Endothelial cell of umbilical vein (primary cell): ENCODE measurements around the gene AMMECR1. TPM values are rescaled to one million over a fixed set of nuclear protein-coding genes. Genes with fewer than 3 reads are reported as not detected.
A peak's percentile ranks its signal among the peaks of the same experiment; 100 is the strongest.
"Not testable (repeated sequence)": the region's sequence is repeated elsewhere in the genome, so short reads cannot be mapped to it uniquely, and the experiment has no call there.

ENCODE experiments used
- BruUV-seq: library from RNA; stranded (reverse); fragments of 400-500 nt; replicated peaks from 2 replicates; lab custom pipeline; 2021; lab: Mats Ljungman, UMichigan
- CTCF ChIA-PET: fragments of 300-600, 350-600 bp; sonication (Branson Sonifier 250); formaldehyde crosslinking; loops from one replicate; lab custom pipeline; 2021; ENCODE audit warnings: antibody characterized with exemption, inconsistent platforms; lab: Charles Lee
- POLR2A ChIA-PET: fragments of 300-600, 350-600 bp; sonication (Branson Sonifier 250); formaldehyde crosslinking; loops from one replicate; lab custom pipeline; 2021; ENCODE audit warnings: antibody characterized with exemption, inconsistent platforms; lab: Charles Lee
- DNase-seq: peaks from one replicate; pipeline ENCODE4 v3.0.0-alpha.2; 2011; ENCODE audit warnings: low read depth, low spot score
- FAIRE-seq: peaks from 2 replicates; lab custom pipeline; 2011; peaks lifted over from hg19 to GRCh38; lab: Jason Lieb, UNC
- H2AFZ ChIP-seq: 2 replicates; pipeline ENCODE4 v1.6.0; 2012; ENCODE audit warnings: low read depth, low read length, control low read depth, inconsistent platforms
- H3K27ac ChIP-seq: 2 replicates; pipeline ENCODE4 v1.5.1; 2011; ENCODE audit warnings: low read depth, mild to moderate bottlenecking, control low read depth, low read length, moderate library complexity; ENCODE audit not compliant: insufficient read depth
- H3K27me3 ChIP-seq, 2 experiments: 2 replicates each; pipeline versions ENCODE4 v1.6.0 to v1.6.1; 2011; ENCODE audit warnings: low read length in 2 of 2, mixed read lengths in 1 of 2; ENCODE audit not compliant: control insufficient read depth in 2 of 2, insufficient read depth in 2 of 2
- H3K36me3 ChIP-seq, 2 experiments: 2 replicates in 1 of 2; 3 replicates in 1 of 2; pipeline ENCODE4 v1.5.1; 2011; ENCODE audit warnings: low read length in 2 of 2, mild to moderate bottlenecking in 1 of 2, moderate library complexity in 1 of 2; ENCODE audit not compliant: control insufficient read depth in 2 of 2, insufficient read depth in 2 of 2; ENCODE audit errors: extremely low read depth in 1 of 2
- H3K4me1 ChIP-seq: 3 replicates; pipeline ENCODE4 v1.5.1; 2011; ENCODE audit warnings: mild to moderate bottlenecking, low read length; ENCODE audit not compliant: control insufficient read depth, insufficient read depth; ENCODE audit errors: extremely low read depth
- H3K4me2 ChIP-seq: 2 replicates; pipeline ENCODE4 v1.6.1; 2011; ENCODE audit warnings: low read length, control low read depth, mixed read lengths; ENCODE audit not compliant: insufficient read depth
- H3K4me3 ChIP-seq, 3 experiments: fragments of 200-600 bp in 1 of 3; sonication (generic), shearing (Covaris generic) in 1 of 3; replicated peaks in 1 of 3; 2 replicates each; pipeline ENCODE4 v1.5.1; 2011 to 2016; ENCODE audit warnings: control low read depth in 3 of 3, low read length in 3 of 3, mild to moderate bottlenecking in 2 of 3, inconsistent platforms in 1 of 3, low read depth in 1 of 3, moderate library complexity in 1 of 3; ENCODE audit not compliant: insufficient read depth in 1 of 3
- H3K79me2 ChIP-seq: 2 replicates; pipeline ENCODE4 v1.6.0; 2012; ENCODE audit warnings: low read length, inconsistent platforms; ENCODE audit not compliant: control insufficient read depth, insufficient read depth
- H3K9ac ChIP-seq: replicated peaks from 2 replicates; pipeline ENCODE3; 2011; ENCODE audit warnings: low read length, control low read depth; ENCODE audit not compliant: insufficient read depth; ENCODE audit errors: extremely low read depth
- H3K9me1 ChIP-seq: replicated peaks from 3 replicates; pipeline ENCODE4 v1.6.0; 2011; ENCODE audit warnings: mild to moderate bottlenecking, low read length; ENCODE audit not compliant: control insufficient read depth, insufficient read depth; ENCODE audit errors: extremely low read depth
- H3K9me3 ChIP-seq: replicated peaks from 2 replicates; pipeline ENCODE4 v1.5.1; 2012; ENCODE audit warnings: low read length, inconsistent platforms; ENCODE audit not compliant: control insufficient read depth, insufficient read depth
- H4K20me1 ChIP-seq: replicated peaks from 2 replicates; pipeline ENCODE3; 2011; ENCODE audit warnings: mild to moderate bottlenecking, low read length; ENCODE audit not compliant: control insufficient read depth, insufficient read depth; ENCODE audit errors: extremely low read depth
- FOS ChIP-seq: IDR thresholded peaks from 2 replicates; pipeline ENCODE4 v1.6.1; 2011; ENCODE audit warnings: mild to moderate bottlenecking, low read length, moderate library complexity, borderline replicate concordance; ENCODE audit not compliant: insufficient read depth
- MYC ChIP-seq: IDR thresholded peaks from one replicate; pipeline ENCODE4 v1.6.1; 2011; ENCODE audit warnings: mild to moderate bottlenecking, low read depth, low read length
- dilution Hi-C: fragments of 300-500 bp; cut with MboI; formaldehyde crosslinking; loops from one replicate; pipeline ENCODE4 v1.15.0; 2019; ENCODE audit warnings: low sequenced_read_pairs; ENCODE audit not compliant: extremely low pct_ligation_motif_present
- intact Hi-C: fragments of 100-400 bp; cut with micrococcal nuclease; formaldehyde crosslinking; loops from one replicate; pipeline ENCODE4 v1.10.0; 2022
- polyA plus RNA-seq, 4 experiments: library from polyadenylated mRNA; depleted of rRNA in 3 of 4; stranded (reverse) in 3 of 4; unstranded in 1 of 4; fragments of >200 nt; gene quantifications; 2 replicates each; pipeline versions ENCODE4 v1.2.1 to v1.2.3, GENCODE V29; 2011 to 2012; ENCODE audit warnings: missing spikeins in 1 of 4
- total RNA-seq: library from RNA; stranded (reverse); gene quantifications from 2 replicates; pipeline ENCODE4 v1.2.3, GENCODE V29; 2021
- TF ChIP-seq, protein P1 (sequence below): IDR thresholded peaks from 2 replicates; pipeline ENCODE4 v1.6.1; 2011; ENCODE audit not compliant: insufficient read depth, insufficient read length

Gene AMMECR1
- total and polyA plus RNA-seq, 2 donors (not counting 3 experiments of a cell fraction or from before 2014, with no cell fraction given): 3.6 to 6.9 TPM

DNA sequence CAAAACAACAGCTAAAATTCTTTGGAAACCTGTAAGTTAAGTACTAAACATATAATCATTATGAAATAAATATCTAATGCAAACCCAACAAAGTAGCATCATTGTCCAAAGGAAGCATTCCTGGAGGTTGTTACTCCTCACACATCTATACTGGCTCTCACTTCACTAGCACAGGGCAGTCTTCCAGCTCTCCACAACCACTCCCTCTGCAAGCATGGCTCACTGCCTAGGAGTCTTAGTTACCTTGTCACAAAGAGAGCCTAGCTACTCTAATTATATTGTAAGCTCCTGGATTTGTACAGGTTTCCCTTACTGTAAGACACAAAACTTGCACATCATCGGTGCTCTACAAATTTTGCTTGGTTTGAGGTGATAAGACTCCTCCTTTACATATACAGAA, 76.1 kb downstream of the AMMECR1 start:
- H2AFZ ChIP-seq: no peak overlapping the region
- H3K27me3 ChIP-seq: no peaks in the 10 kb centered on the region
- no peaks in the 10 kb centered on the region for H3K9me3 ChIP-seq
- no peak overlapping the region for H3K4me2 ChIP-seq
- no peaks in the 10 kb centered on the region for H3K9me1 ChIP-seq
- DNase-seq: no peak
- no TSS peak for BruUV-seq
- no peak overlapping the region for H3K9ac ChIP-seq
- intact Hi-C loops: no loop called here
- H3K4me3 ChIP-seq: no peak overlapping the region
- dilution Hi-C loops: no loop called here
- ChIA-PET POLR2A (no interaction called here), CTCF (no interaction called here)
- no peaks in the 10 kb centered on the region for H3K79me2 ChIP-seq
- no peaks in the 10 kb centered on the region for H4K20me1 ChIP-seq
- TF ChIP-seq MYC (no peak), FOS (no peak)
- TF ChIP-seq, protein P1, sequence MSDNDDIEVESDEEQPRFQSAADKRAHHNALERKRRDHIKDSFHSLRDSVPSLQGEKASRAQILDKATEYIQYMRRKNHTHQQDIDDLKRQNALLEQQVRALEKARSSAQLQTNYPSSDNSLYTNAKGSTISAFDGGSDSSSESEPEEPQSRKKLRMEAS: no peak
- FAIRE-seq: no peak
- no peak overlapping the region for H3K27ac ChIP-seq
- no peaks in the 10 kb centered on the region for H3K4me1 ChIP-seq
- H3K36me3 ChIP-seq: no peaks in the 10 kb centered on the region

DNA sequence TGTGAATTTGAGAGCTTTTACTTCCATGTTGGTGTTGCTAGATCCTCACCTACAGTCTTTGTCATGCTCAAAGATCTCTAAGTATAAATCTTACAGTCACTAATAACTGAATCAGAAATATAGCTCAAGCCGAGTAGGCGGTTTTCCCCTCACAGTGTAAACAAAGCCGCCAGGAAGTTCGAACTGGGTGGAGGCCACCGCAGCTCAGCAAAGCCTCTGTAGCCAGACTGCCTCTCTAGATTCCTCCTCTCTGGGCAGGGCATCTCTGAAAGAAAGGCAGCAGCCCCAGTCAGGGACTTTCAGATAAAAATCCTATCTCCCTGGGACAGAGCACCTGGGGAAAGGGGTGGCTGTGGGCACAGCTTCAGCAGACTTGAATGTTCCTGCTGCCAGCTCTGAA, 79.6 kb downstream of the AMMECR1 start:
- dilution Hi-C loops, POLR2A ChIA-PET, H3K27ac ChIP-seq, H3K4me1 ChIP-seq, H3K9me3 ChIP-seq, H3K4me2 ChIP-seq, BruUV-seq, H3K36me3 ChIP-seq, H3K9ac ChIP-seq, H3K4me3 ChIP-seq, H4K20me1 ChIP-seq, intact Hi-C loops, H3K27me3 ChIP-seq, H3K9me1 ChIP-seq, H2AFZ ChIP-seq, FAIRE-seq, H3K79me2 ChIP-seq: not testable (repeated sequence)
- CTCF ChIA-PET: interaction anchor here (0.7 to 1.9 kb wide), 2 partner anchors 13 to 78 kb away, joined by 4 to 6 read pairs; no protein-coding TSS in a partner anchor
- DNase-seq: peak; percentile 26

DNA sequence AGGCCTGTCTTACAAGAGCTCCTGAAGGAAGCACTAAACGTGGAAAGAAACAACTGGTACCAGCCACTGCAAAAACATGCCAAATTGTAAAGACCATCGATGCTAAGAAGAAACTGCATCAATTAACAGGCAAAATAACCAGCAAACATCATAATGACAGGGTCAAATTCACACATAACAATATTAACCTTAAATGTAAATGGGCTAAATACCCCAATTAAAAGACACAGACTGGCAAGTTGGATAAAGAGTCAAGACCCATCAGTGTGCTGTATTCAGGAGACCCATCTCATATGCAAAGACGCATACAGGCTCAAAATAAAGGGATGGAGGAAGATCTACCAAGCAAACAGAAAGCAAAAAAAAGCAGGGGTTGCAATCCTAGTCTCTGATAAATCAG, 86.4 kb downstream of the AMMECR1 start:
- H3K79me2 ChIP-seq, H3K4me3 ChIP-seq, H2AFZ ChIP-seq, H3K9ac ChIP-seq, BruUV-seq, H3K4me2 ChIP-seq, intact Hi-C loops, H3K4me1 ChIP-seq, H3K36me3 ChIP-seq, H4K20me1 ChIP-seq, CTCF ChIA-PET, DNase-seq, H3K27me3 ChIP-seq, POLR2A ChIA-PET, H3K27ac ChIP-seq, H3K9me1 ChIP-seq, FAIRE-seq, dilution Hi-C loops, H3K9me3 ChIP-seq: not testable (repeated sequence)

DNA sequence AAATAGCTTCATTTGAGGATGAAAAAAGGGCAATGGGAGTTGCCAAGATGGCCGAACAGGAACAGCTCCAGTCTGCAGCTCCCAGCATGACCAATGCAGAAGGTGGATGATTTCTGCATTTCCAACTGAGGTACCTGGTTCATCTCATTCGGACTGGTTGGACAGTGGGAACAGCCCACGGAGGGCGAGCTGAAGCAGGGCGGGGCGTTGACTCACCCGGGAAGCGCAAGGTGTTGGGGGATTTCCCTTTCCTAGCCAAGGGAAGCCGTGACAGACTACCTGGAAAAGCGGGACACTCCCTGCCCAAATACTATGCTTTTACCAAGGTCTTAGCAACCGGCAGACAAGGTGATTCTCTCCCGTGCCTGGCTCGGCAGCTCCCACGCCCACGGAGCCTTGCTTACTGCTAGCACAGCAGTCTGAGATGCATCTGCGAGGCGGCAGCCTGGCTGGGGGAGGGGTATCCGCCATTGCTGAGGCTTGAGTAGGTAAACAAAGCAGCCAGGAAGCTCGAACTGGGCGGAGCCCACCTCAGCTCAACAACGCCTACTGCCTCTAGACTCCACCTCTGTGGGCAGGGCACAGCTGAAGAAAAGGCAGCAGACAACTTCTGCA, 88.3 kb downstream of the AMMECR1 start:
- H4K20me1 ChIP-seq, H3K9me3 ChIP-seq, H3K4me3 ChIP-seq, intact Hi-C loops, DNase-seq, H3K4me1 ChIP-seq, H3K9me1 ChIP-seq, H2AFZ ChIP-seq, dilution Hi-C loops, BruUV-seq, H3K27ac ChIP-seq, H3K4me2 ChIP-seq, H3K79me2 ChIP-seq, H3K36me3 ChIP-seq, H3K9ac ChIP-seq, POLR2A ChIA-PET, H3K27me3 ChIP-seq: not testable (repeated sequence)
- FAIRE-seq: peak; percentile 73
- CTCF ChIA-PET: interaction anchor here (1.3 kb wide), 1 partner anchor 88 kb away, joined by 3 read pairs; no protein-coding TSS in a partner anchor
